Measurements from ENCODE around the gene BRAT1.

GRCh38 chr7:2520761-2521290, 34.5 kb downstream of the BRAT1 start:
- TF ChIP-seq POLR2A (IDR thresholded peaks at IDR 0.05; ENCODE audit: low read length) (no peak), GATA1 (IDR thresholded peaks at IDR 0.05; ENCODE audit: low read depth, low read length) (no peak)
